ENCODE measurements around the gene CKS1B.

The CKS1B gene

GRCh38 chr1:154938604-154939399, 35.7 kb upstream of the CKS1B start:
- TF ChIP-seq EZH2 (IDR thresholded peaks at IDR 0.05; ENCODE audit: borderline replicate concordance, low read length) (no peak), CTCF (IDR thresholded peaks at IDR 0.05; ENCODE audit: low read length) (no peak)
- H3F3A ChIP-seq (ENCODE audit: insufficient read depth, low read length) = no peaks in the 10 kb centered on the region; the same call in 1 of the 2 replicates
- no peaks in the 10 kb centered on the region for H3K27me3 ChIP-seq (ENCODE audit: insufficient read depth, low read length)
- no peak overlapping the region; the same call in 1 of the 2 replicates for H3K9ac ChIP-seq (ENCODE audit: low read length)
- H3K9me3 ChIP-seq (ENCODE audit: low read length) = no peaks in the 10 kb centered on the region
- no peaks in the 10 kb centered on the region for H3K36me3 ChIP-seq (ENCODE audit: insufficient read depth, low read length)
- H3K9me2 ChIP-seq (ENCODE audit: low read depth, low read length) = no peaks in the 10 kb centered on the region
- H2AFZ ChIP-seq (ENCODE audit: low read length) = no peak overlapping the region
- no peaks in the 10 kb centered on the region; the same call in 1 of the 2 replicates for H3K79me2 ChIP-seq (ENCODE audit: insufficient read depth, low read length)
- H3K27ac ChIP-seq (ENCODE audit: low read depth, low read length, poor library complexity, severe bottlenecking) = peak overlapping the region; percentile 93
- no peak overlapping the region for H3K4me3 ChIP-seq (ENCODE audit: low read depth, low read length, poor library complexity, severe bottlenecking)
- H3K4me1 ChIP-seq (ENCODE audit: insufficient read depth, low read length, severe bottlenecking) = peaks cover 73% of the 10 kb centered on the region
- peak overlapping the region; percentile 89; the same call in 1 of the 2 replicates for H3K4me2 ChIP-seq (ENCODE audit: low read length)
- H4K20me1 ChIP-seq (ENCODE audit: insufficient read depth, low read length) = no peaks in the 10 kb centered on the region

DNA sequence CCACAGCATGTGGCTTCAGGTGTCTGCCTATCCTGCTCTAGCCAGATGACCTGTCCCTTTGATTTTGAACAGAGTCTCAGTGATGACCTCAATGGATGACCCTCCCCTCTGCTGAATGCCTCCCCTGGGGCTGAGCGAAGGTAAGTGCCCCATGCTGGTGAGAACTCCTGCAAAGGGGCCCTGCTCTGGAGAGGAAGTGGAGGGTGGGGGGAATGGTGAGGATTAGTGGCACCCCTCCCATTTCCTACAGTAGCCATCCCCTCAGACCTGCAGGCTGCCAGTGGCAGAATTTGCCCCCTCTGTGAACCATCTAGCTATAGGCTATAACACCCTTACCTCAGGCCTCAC, 34.3 kb upstream of the CKS1B start:
- Histone ChIP-seq H3K79me2 (ENCODE audit: insufficient read depth, low read length) (no peaks in the 10 kb centered on the region; the same call in 1 of the 2 replicates), H3F3A (ENCODE audit: insufficient read depth, low read length) (no peaks in the 10 kb centered on the region; the same call in 1 of the 2 replicates), H3K4me1 (ENCODE audit: insufficient read depth, low read length, severe bottlenecking) (peaks cover 85% of the 10 kb centered on the region), H3K4me3 (ENCODE audit: low read depth, low read length, poor library complexity, severe bottlenecking) (peak overlapping the region; percentile 65), H3K4me2 (ENCODE audit: low read length) (peak overlapping the region; percentile 95), H3K9me2 (ENCODE audit: low read depth, low read length) (no peaks in the 10 kb centered on the region), H3K36me3 (ENCODE audit: insufficient read depth, low read length) (no peaks in the 10 kb centered on the region; the same call in 1 of the 2 replicates), H3K27ac (ENCODE audit: low read depth, low read length, poor library complexity, severe bottlenecking) (peak overlapping the region; percentile 97), H3K9me3 (ENCODE audit: low read length) (no peaks in the 10 kb centered on the region), H3K27me3 (ENCODE audit: insufficient read depth, low read length) (no peaks in the 10 kb centered on the region), H2AFZ (ENCODE audit: low read length) (no peak overlapping the region), H4K20me1 (ENCODE audit: insufficient read depth, low read length) (no peaks in the 10 kb centered on the region), H3K9ac (ENCODE audit: low read length) (peak overlapping the region; percentile 92; the same call in 1 of the 2 replicates)
- TF ChIP-seq EZH2 (IDR thresholded peaks at IDR 0.05; ENCODE audit: borderline replicate concordance, low read length) (no peak), CTCF (IDR thresholded peaks at IDR 0.05; ENCODE audit: low read length) (no peak)

- no peak for TF ChIP-seq EZH2 (IDR thresholded peaks at IDR 0.05; ENCODE audit: borderline replicate concordance, low read length)
- TF ChIP-seq CTCF (IDR thresholded peaks at IDR 0.05; ENCODE audit: low read length) = no peak
- H3K36me3 ChIP-seq (ENCODE audit: insufficient read depth, low read length) = peaks cover 4% of the 10 kb centered on the region; the same call in 1 of the 2 replicates
- H3F3A ChIP-seq (ENCODE audit: insufficient read depth, low read length) = no peaks in the 10 kb centered on the region; the same call in 1 of the 2 replicates
- peak overlapping the region; percentile 65 for H3K4me3 ChIP-seq (ENCODE audit: low read depth, low read length, poor library complexity, severe bottlenecking)
- H3K4me2 ChIP-seq (ENCODE audit: low read length) = peak overlapping the region; percentile 95
- H3K4me1 ChIP-seq (ENCODE audit: insufficient read depth, low read length, severe bottlenecking) = peaks cover 82% of the 10 kb centered on the region
- no peaks in the 10 kb centered on the region; the same call in 1 of the 2 replicates for H3K79me2 ChIP-seq (ENCODE audit: insufficient read depth, low read length)
- H3K9me2 ChIP-seq (ENCODE audit: low read depth, low read length) = no peaks in the 10 kb centered on the region
- H3K27ac ChIP-seq (ENCODE audit: low read depth, low read length, poor library complexity, severe bottlenecking) = peak overlapping the region; percentile 97
- H3K9ac ChIP-seq (ENCODE audit: low read length) = peak overlapping the region; percentile 92
- H3K27me3 ChIP-seq (ENCODE audit: insufficient read depth, low read length) = no peaks in the 10 kb centered on the region
- no peak overlapping the region for H2AFZ ChIP-seq (ENCODE audit: low read length)
- H3K9me3 ChIP-seq (ENCODE audit: low read length) = no peaks in the 10 kb centered on the region
- no peaks in the 10 kb centered on the region for H4K20me1 ChIP-seq (ENCODE audit: insufficient read depth, low read length)
These were observed 33.8 kb upstream of the CKS1B start for GRCh38 chr1:154940651-154941194.
